Measurements from ENCODE around the gene TMEM121.

TMEM121 gene

GRCh38 chr14:105527826-105528585 is 1.6 kb downstream of the TMEM121 start:
- no peak for FAIRE-seq
- DNase-seq (ENCODE audit: low spot score) = peak; percentile 85

- DNase-seq (ENCODE audit: low spot score) = no peak
- no peak for FAIRE-seq
Observed at GRCh38 chr14:105528586-105529318, 2.4 kb downstream of the TMEM121 start.

GRCh38 chr14:105529319-105529568 is 2.9 kb downstream of the TMEM121 start:
- no peak for FAIRE-seq
- DNase-seq (ENCODE audit: low spot score) = no peak

GRCh38 chr14:105529569-105530284 is 3.3 kb downstream of the TMEM121 start:
- DNase-seq (ENCODE audit: low spot score) = no peak
- FAIRE-seq = no peak

GRCh38 chr14:105530285-105531087 is 4.1 kb downstream of the TMEM121 start:
- DNase-seq (ENCODE audit: low spot score) = no peak
- no peak for FAIRE-seq

- no peak for DNase-seq (ENCODE audit: low spot score)
- FAIRE-seq = no peak
Observed at GRCh38 chr14:105531088-105531893, 4.9 kb downstream of the TMEM121 start.

GRCh38 chr14:105531894-105532623 is 5.7 kb downstream of the TMEM121 start:
- DNase-seq (ENCODE audit: low spot score) = no peak
- no peak for FAIRE-seq

GRCh38 chr14:105532735-105533141 is 6.4 kb downstream of the TMEM121 start:
- FAIRE-seq = no peak
- DNase-seq (ENCODE audit: low spot score) = peak; percentile 43

GRCh38 chr14:105533391-105533790 is 7.0 kb downstream of the TMEM121 start:
- DNase-seq (ENCODE audit: low spot score) = no peak
- FAIRE-seq = no peak

- no peak for DNase-seq (ENCODE audit: low spot score)
- FAIRE-seq = no peak
Observed at GRCh38 chr14:105533811-105534498, 7.6 kb downstream of the TMEM121 start.

- FAIRE-seq (no peak), DNase-seq (ENCODE audit: low spot score) (no peak)
Observed at GRCh38 chr14:105534586-105534985, 8.2 kb downstream of the TMEM121 start.

- no peak for FAIRE-seq
- DNase-seq (ENCODE audit: low spot score) = no peak
Observed at GRCh38 chr14:105536051-105536450, 9.7 kb downstream of the TMEM121 start.

- DNase-seq (ENCODE audit: low spot score) (no peak), FAIRE-seq (no peak)
Observed at GRCh38 chr14:105536691-105537579, 10.6 kb downstream of the TMEM121 start.

GRCh38 chr14:105537580-105538474 is 11.4 kb downstream of the TMEM121 start:
- FAIRE-seq (peak; percentile 79), DNase-seq (ENCODE audit: low spot score) (peak; percentile 68)

- FAIRE-seq = no peak
- no peak for DNase-seq (ENCODE audit: low spot score)
Observed at GRCh38 chr14:105538481-105539049, 12.2 kb downstream of the TMEM121 start.

GRCh38 chr14:105540811-105541210 is 14.4 kb downstream of the TMEM121 start:
- DNase-seq (ENCODE audit: low spot score) (no peak), FAIRE-seq (no peak)

GRCh38 chr14:105541218-105541875 is 15.0 kb downstream of the TMEM121 start:
- DNase-seq (ENCODE audit: low spot score) (no peak), FAIRE-seq (no peak)
